Tibial nerve (tissue), 4 donors: ENCODE measurements around the gene CHST15. TPM values are rescaled to one million over a fixed set of nuclear protein-coding genes. Genes with fewer than 3 reads are reported as not detected.

ENCODE experiments used
- DNase-seq, 2 donors: peaks; one replicate each; pipeline ENCODE4 v3.0.0-alpha.2; 2019; ENCODE audit warnings: low spot score in 2 of 2
- H3K27ac ChIP-seq, 4 donors: fragments of 200-600 bp; sonication (generic) in 3 of 4; one replicate each; pipeline ENCODE4 v1.5.1; 2017 to 2019; ENCODE audit warnings: mild to moderate bottlenecking in 1 of 4
- H3K27me3 ChIP-seq, 2 donors: fragments of 200-600 bp; sonication (generic) in 1 of 2; one replicate each; pipeline versions ENCODE4 v1.5.1 to v1.6.0; 2017 to 2019
- H3K36me3 ChIP-seq, 3 donors: fragments of 200-600 bp; sonication (generic); one replicate each; pipeline ENCODE4 v1.5.1; 2018 to 2019
- H3K4me1 ChIP-seq, 4 donors: fragments of 200-600 bp; sonication (generic) in 3 of 4; one replicate each; pipeline ENCODE4 v1.5.1; 2017 to 2019
- H3K4me3 ChIP-seq, 4 donors: fragments of 200-600 bp; sonication (generic) in 3 of 4; one replicate each; pipeline ENCODE4 v1.5.1; 2017 to 2019; ENCODE audit warnings: mild to moderate bottlenecking in 1 of 4, moderate library complexity in 1 of 4
- H3K9me3 ChIP-seq, 4 donors: fragments of 200-600 bp; sonication (generic) in 3 of 4; one replicate each; pipeline ENCODE4 v1.5.1; 2017 to 2019
- EP300 ChIP-seq, 2 donors: sonication (generic); formaldehyde crosslinking; IDR thresholded peaks; one replicate each; pipeline ENCODE4 v1.6.1; 2017; ENCODE audit warnings: antibody characterized with exemption in 2 of 2, mild to moderate bottlenecking in 1 of 2
- POLR2A ChIP-seq, 2 donors: fragments of 450-650 bp; IDR thresholded peaks; one replicate each; pipeline ENCODE4 v1.6.1; 2017; ENCODE audit warnings: antibody characterized with exemption in 2 of 2, mild to moderate bottlenecking in 2 of 2, moderate library complexity in 2 of 2
- WGBS, 2 donors: methylation state at CpG; one replicate each; pipeline ENCODE4 v1.1.5; 2018; 5-methylcytosine and 5-hydroxymethylcytosine counted together
- total RNA-seq, 4 donors: library from RNA; depleted of rRNA; stranded (reverse); fragments of >200 nt; gene quantifications; one replicate each; pipeline ENCODE4 v1.1.0, GENCODE V29; 2016
- TF ChIP-seq, protein P1 (sequence below), 5 experiments: fragments of 200-600 bp in 3 of 5; fragments of 450-650 bp in 2 of 5; sonication (generic) in 3 of 5; IDR thresholded peaks; one replicate each; pipeline ENCODE4 v1.5.1; 2016 to 2019; ENCODE audit warnings: antibody characterized with exemption in 5 of 5, mild to moderate bottlenecking in 3 of 5, moderate library complexity in 2 of 5

Gene CHST15
- total RNA-seq, 4 donors from 2014 or later: 29.8 to 45.6 (median 34.3) TPM

DNA sequence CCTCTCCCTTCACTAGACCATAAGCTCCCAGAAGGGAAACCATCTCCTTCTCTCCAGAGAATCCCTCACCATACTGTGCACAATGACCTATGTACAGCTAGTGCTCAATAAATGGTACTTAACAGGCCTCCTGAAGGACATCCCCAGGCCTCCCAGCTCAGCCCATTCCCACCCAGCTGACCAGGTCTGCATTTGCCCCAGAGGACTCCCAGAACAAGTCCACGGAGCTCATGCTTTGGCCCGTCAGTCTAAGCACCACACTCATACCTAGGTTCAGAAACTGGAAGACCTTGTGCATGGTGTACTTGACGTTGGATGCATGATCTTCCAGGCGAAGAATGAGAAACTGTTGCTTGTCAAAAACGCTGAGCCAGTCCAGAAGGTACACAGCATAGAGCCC is 81.3 kb downstream of the CHST15 start:
- no peak overlapping the region for H3K27ac ChIP-seq
- TF ChIP-seq, protein P1, sequence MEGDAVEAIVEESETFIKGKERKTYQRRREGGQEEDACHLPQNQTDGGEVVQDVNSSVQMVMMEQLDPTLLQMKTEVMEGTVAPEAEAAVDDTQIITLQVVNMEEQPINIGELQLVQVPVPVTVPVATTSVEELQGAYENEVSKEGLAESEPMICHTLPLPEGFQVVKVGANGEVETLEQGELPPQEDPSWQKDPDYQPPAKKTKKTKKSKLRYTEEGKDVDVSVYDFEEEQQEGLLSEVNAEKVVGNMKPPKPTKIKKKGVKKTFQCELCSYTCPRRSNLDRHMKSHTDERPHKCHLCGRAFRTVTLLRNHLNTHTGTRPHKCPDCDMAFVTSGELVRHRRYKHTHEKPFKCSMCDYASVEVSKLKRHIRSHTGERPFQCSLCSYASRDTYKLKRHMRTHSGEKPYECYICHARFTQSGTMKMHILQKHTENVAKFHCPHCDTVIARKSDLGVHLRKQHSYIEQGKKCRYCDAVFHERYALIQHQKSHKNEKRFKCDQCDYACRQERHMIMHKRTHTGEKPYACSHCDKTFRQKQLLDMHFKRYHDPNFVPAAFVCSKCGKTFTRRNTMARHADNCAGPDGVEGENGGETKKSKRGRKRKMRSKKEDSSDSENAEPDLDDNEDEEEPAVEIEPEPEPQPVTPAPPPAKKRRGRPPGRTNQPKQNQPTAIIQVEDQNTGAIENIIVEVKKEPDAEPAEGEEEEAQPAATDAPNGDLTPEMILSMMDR (IDR thresholded peaks at IDR 0.05): no peak
- TF ChIP-seq POLR2A (IDR thresholded peaks at IDR 0.05) (no peak), EP300 (IDR thresholded peaks at IDR 0.05) (no peak)
- H3K9me3 ChIP-seq: peaks cover 0 to 7% (median 0%) of the 10 kb centered on the region in 4 donors
- DNase-seq: no peak
- no peaks in the 10 kb centered on the region for H3K27me3 ChIP-seq
- H3K4me3 ChIP-seq: no peak overlapping the region
- 92 to 96% methylated on average over 4 to 5 of the region's 5 CpGs for WGBS, 2 donors
- H3K4me1 ChIP-seq: peaks cover 0 to 8% (median 0%) of the 10 kb centered on the region in 4 donors
- peaks cover 0 to 47% (median 0%) of the 10 kb centered on the region in 3 donors for H3K36me3 ChIP-seq

DNA sequence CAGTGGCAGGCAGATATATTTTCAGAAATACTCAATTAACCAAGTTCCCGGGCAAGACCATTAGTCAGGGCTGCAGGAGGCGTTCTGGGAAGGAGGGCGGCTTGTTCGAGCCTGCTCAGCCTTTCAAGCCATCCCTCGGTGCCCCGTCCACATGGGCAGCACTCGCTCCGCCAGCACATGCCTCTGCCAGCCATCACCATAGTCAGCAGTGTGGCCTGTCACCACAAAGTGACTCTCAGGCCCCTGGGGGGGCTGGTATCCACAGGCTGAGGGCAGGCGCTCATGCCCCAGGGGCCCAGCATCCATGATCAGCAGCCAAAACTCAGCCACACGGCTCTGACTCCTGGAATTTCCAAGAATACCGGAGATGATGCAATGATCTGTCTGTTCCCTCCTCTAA is 81.9 kb downstream of the CHST15 start:
- no peak for TF ChIP-seq EP300 (IDR thresholded peaks at IDR 0.05)
- TF ChIP-seq, protein P1 (IDR thresholded peaks at IDR 0.05): no peak
- no peak for DNase-seq
- peaks cover 0 to 10% (median 0%) of the 10 kb centered on the region in 4 donors for H3K4me1 ChIP-seq
- WGBS, 2 donors: 87 to 88% methylated on average over 9 to 11 of the region's 11 CpGs
- H3K9me3 ChIP-seq: peaks cover 0 to 7% (median 0%) of the 10 kb centered on the region in 4 donors
- no peak overlapping the region for H3K27ac ChIP-seq
- peaks cover 0 to 47% (median 0%) of the 10 kb centered on the region in 3 donors for H3K36me3 ChIP-seq
- H3K4me3 ChIP-seq: no peak overlapping the region
- no peaks in the 10 kb centered on the region for H3K27me3 ChIP-seq

DNA sequence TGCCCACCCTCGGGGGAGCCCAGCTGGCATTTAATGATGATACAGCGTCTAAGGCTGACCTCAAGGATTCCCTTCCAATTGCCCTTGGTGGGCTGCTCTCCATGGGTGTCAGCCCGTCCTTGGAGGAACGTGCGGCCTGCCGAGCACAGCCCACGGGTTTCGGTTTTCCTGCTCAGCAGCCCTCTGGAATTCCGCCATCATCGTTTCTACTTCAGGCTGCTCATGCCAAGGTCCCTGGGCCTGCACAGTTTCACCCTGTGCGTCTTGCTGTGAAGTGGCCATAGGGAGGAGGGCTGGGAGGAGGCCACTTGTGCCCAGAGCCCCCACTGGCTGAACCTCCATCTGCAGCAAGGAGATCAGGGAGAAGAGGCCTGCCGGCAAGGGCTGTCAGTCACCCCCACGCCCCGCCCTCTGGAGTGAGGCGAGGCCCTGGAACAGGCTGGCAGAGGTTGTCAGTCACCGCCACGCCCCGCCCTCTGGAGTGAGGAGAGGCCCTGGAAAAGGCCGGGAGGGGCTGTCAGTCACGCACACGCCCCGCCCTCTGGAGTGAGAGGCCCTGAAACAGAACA is 82.8 kb downstream of the CHST15 start:
- Histone ChIP-seq H3K4me1 (peaks cover 0 to 18% (median 0%) of the 10 kb centered on the region in 4 donors), H3K4me3 (no peak overlapping the region), H3K36me3 (peaks cover 0 to 47% (median 0%) of the 10 kb centered on the region in 3 donors), H3K27me3 (no peaks in the 10 kb centered on the region), H3K9me3 (peaks cover 0 to 7% (median 0%) of the 10 kb centered on the region in 4 donors), H3K27ac (no peak overlapping the region)
- TF ChIP-seq, protein P1 (IDR thresholded peaks at IDR 0.05): no peak
- TF ChIP-seq POLR2A (IDR thresholded peaks at IDR 0.05) (no peak), EP300 (IDR thresholded peaks at IDR 0.05) (no peak)
- no peak for DNase-seq
- 81 to 82% methylated on average over 19 of the region's 22 CpGs for WGBS, 2 donors

DNA sequence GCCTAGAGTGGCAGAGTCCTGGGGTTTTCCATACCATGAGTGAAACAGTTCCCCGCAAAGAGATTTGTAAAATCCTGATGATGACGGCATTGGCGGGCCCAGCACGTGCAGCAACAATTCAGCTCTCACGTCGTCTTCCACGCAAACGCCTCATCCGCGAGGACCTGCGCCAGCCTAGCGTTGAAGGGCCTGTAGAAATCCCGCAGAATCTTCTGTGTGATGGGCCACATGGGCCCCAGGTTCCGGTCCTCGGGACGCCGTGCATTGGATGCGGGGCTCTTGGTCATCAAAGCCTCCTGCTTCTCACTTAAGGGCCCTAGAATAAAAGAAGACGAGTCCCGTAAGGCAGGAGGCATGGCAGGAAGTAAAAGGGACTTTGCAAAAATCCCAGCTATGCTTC is 83.4 kb downstream of the CHST15 start:
- Histone ChIP-seq H3K36me3 (peaks cover 0 to 47% (median 0%) of the 10 kb centered on the region in 3 donors), H3K27ac (no peak overlapping the region), H3K4me3 (no peak overlapping the region), H3K9me3 (peaks cover 0 to 7% (median 0%) of the 10 kb centered on the region in 4 donors), H3K4me1 (peaks cover 0 to 24% (median 0%) of the 10 kb centered on the region in 4 donors), H3K27me3 (no peaks in the 10 kb centered on the region)
- WGBS, 2 donors: 93 to 94% methylated on average over 20 of the region's 20 CpGs
- TF ChIP-seq, protein P1 (IDR thresholded peaks at IDR 0.05): no peak
- TF ChIP-seq EP300 (IDR thresholded peaks at IDR 0.05) (no peak), POLR2A (IDR thresholded peaks at IDR 0.05) (no peak)
- no peak for DNase-seq

DNA sequence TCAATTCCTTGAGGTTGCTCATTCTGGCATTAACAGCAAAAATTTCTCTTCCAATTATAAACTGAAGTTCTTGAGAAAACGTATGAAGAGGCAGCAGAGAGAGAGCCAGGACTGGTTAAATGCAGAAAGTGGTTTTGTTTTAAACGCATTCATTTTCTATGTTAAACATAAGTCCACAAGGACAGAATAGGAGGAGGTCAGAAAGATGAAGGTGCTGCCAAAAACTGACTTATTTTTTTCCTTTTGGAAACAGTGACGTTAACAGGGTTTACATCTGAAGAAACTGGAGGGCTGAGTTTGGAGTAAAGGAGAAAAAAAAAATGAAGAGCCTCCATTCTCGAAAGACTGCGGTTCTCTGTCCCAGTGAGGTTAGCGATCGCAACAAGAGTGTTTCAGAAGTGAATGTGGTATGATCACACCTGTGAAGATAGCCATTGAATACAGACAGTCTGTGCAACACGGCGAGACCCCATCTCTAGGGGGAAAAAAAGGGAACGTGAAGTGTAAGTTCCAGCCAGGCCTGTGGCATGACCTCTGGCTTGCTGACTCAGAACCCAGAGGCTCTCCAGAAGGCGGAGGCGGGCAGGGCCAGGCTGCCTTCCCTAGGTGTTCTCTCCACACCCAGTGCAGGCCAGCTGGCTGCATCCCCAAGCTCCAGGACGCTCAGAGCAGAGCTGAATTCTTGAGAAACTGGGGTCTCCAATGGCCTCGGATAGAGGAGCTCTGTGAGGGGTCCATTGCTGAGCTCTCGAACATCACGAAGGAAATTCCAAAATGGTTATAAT is 84.0 kb downstream of the CHST15 start:
- TF ChIP-seq, protein P1 (IDR thresholded peaks at IDR 0.05): no peak
- TF ChIP-seq POLR2A (IDR thresholded peaks at IDR 0.05) (no peak), EP300 (IDR thresholded peaks at IDR 0.05) (no peak)
- DNase-seq: no peak
- Histone ChIP-seq H3K4me3 (no peak overlapping the region), H3K27ac (no peak overlapping the region), H3K27me3 (no peaks in the 10 kb centered on the region), H3K4me1 (peaks cover 0 to 24% (median 0%) of the 10 kb centered on the region in 4 donors), H3K9me3 (peaks cover 0 to 7% (median 0%) of the 10 kb centered on the region in 4 donors), H3K36me3 (peaks cover 0 to 47% (median 0%) of the 10 kb centered on the region in 3 donors)
- WGBS, 2 donors: 76 to 77% methylated on average over 16 of the region's 16 CpGs
